Caco-2 (cell line): ENCODE results near the gene DPH3. TPM values are rescaled to one million over a fixed set of nuclear protein-coding genes. Genes with fewer than 3 reads are reported as not detected.

Experiments used
- BruUV-seq: library from RNA; stranded (reverse); fragments of 400-500 nt; replicated peaks from 2 replicates; lab custom pipeline; 2021; lab: Mats Ljungman, UMichigan
- CTCF ChIA-PET: fragments of 300-600 bp; sonication (Branson Sonifier 250); formaldehyde crosslinking; loops from one replicate; lab custom pipeline; 2022; ENCODE audit warnings: antibody characterized with exemption; lab: Charles Lee
- POLR2A ChIA-PET: fragments of 300-600 bp; sonication (Branson Sonifier 250); formaldehyde crosslinking; loops from one replicate; lab custom pipeline; 2022; ENCODE audit warnings: antibody characterized with exemption; lab: Charles Lee
- DNase-seq, 2 experiments: peaks; one replicate each; pipeline versions ENCODE4 v3.0.0 to v3.0.0-alpha.2; 2020 to 2022
- H3K27me3 ChIP-seq: replicated peaks from 2 replicates; pipeline ENCODE4 v1.6.0; 2011; ENCODE audit warnings: low read length; ENCODE audit not compliant: control insufficient read depth, insufficient read depth
- H3K36me3 ChIP-seq: 2 replicates; pipeline ENCODE4 v1.5.1; 2011; ENCODE audit warnings: low read length; ENCODE audit not compliant: control insufficient read depth, insufficient read depth
- H3K4me1 ChIP-seq: fragments of 250-450 bp; sonication (Bioruptor Pico); 2 replicates; pipeline ENCODE4 v1.5.1; 2020; ENCODE audit warnings: mild to moderate bottlenecking
- H3K4me3 ChIP-seq: 2 replicates; pipeline ENCODE4 v1.5.1; 2011; ENCODE audit warnings: low read depth, mild to moderate bottlenecking, control low read depth, low read length
- H3K9me3 ChIP-seq: fragments of 250-450 bp; sonication (Bioruptor Pico); 2 replicates; pipeline ENCODE4 v1.5.1; 2020; ENCODE audit warnings: mild to moderate bottlenecking, moderate library complexity
- H3K27ac Mint-ChIP-seq: one replicate; pipeline ENCODE4 v1.8.0; 2022; ENCODE audit warnings: mixed read lengths; ENCODE audit not compliant: unreplicated experiment
- H3K27me3 Mint-ChIP-seq: one replicate; pipeline ENCODE4 v1.8.0; 2022; ENCODE audit warnings: mixed read lengths; ENCODE audit not compliant: insufficient read depth, unreplicated experiment
- H3K36me3 Mint-ChIP-seq: one replicate; pipeline ENCODE4 v1.8.0; 2022; ENCODE audit warnings: mild to moderate bottlenecking, mixed read lengths; ENCODE audit not compliant: insufficient read depth, unreplicated experiment
- H3K4me1 Mint-ChIP-seq: one replicate; pipeline ENCODE4 v1.8.0; 2022; ENCODE audit warnings: low read depth, mixed read lengths; ENCODE audit not compliant: unreplicated experiment
- H3K4me3 Mint-ChIP-seq: one replicate; pipeline ENCODE4 v1.8.0; 2022; ENCODE audit warnings: mild to moderate bottlenecking, moderate library complexity, mixed read lengths; ENCODE audit not compliant: unreplicated experiment
- H3K9me3 Mint-ChIP-seq: one replicate; pipeline ENCODE4 v1.8.0; 2022; ENCODE audit warnings: mixed read lengths; ENCODE audit not compliant: unreplicated experiment
- intact Hi-C: fragments of 100-400 bp; cut with micrococcal nuclease; formaldehyde crosslinking; loops from one replicate; pipeline ENCODE4 v1.10.0; 2022; ENCODE audit not compliant: unreplicated experiment
- total RNA-seq: library from RNA; stranded (reverse); gene quantifications from 2 replicates; pipeline ENCODE4 v1.2.3, GENCODE V29; 2022
- TF ChIP-seq, protein P1 (sequence below), 2 experiments: fragments of 200-600 bp in 1 of 2; IDR thresholded peaks; 1 replicate in 1 of 2; 2 replicates in 1 of 2; pipeline versions ENCODE4 v1.5.1 to v1.8.0; 2011 to 2022; ENCODE audit warnings: antibody characterized with exemption in 1 of 2, control low read depth in 1 of 2, inconsistent platforms in 1 of 2, low read depth in 1 of 2, low read length in 1 of 2, mild to moderate bottlenecking in 1 of 2, moderate library complexity in 1 of 2; ENCODE audit not compliant: insufficient read depth in 1 of 2, severe bottlenecking in 1 of 2, unreplicated experiment in 1 of 2

Gene DPH3
- total RNA-seq, 1 experiment from 2014 or later, result 30.0 TPM

DNA sequence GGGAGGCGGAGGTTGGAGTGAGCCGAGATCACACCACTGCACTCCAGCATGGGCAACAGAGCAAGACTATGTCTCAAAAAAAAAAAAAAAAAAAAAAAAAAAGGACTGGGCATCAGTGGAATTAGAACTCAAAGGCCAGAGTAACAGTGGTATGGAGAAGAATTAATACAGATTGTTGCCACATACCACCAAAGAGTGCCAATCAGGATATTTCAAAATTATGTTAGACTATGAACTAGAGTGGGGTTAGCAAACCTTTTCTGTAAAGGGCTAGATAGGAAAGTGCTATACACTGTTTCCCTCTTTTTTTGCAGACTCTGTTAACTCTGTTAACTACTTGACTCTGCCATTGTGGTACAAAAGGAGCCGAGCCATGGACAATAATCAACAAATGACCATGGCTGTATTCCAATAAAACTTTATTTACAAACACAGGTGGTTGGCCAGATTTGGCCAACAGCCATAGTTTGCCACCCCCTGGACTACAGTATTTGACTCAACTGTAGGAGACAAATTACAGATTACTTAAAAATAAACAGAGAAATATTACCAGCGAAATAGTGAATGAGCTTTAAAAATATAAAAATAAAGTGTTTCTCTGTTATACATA lies 28.6 kb downstream of the DPH3 start:
- Mint-ChIP-seq H3K4me3 (no peak overlapping the region), H3K27me3 (peaks cover 4% of the 10 kb centered on the region), H3K9me3 (peaks cover 19% of the 10 kb centered on the region), H3K27ac (no peak overlapping the region), H3K36me3 (no peaks in the 10 kb centered on the region), H3K4me1 (no peaks in the 10 kb centered on the region)
- intact Hi-C loops, result no loop called here
- no peaks in the 10 kb centered on the region for H3K36me3 ChIP-seq
- ChIA-PET CTCF (no interaction called here), POLR2A (no interaction called here)
- no peak for DNase-seq
- no peaks in the 10 kb centered on the region for H3K9me3 ChIP-seq
- no peaks in the 10 kb centered on the region for H3K4me1 ChIP-seq
- no peak overlapping the region for H3K4me3 ChIP-seq
- TF ChIP-seq, protein P1, sequence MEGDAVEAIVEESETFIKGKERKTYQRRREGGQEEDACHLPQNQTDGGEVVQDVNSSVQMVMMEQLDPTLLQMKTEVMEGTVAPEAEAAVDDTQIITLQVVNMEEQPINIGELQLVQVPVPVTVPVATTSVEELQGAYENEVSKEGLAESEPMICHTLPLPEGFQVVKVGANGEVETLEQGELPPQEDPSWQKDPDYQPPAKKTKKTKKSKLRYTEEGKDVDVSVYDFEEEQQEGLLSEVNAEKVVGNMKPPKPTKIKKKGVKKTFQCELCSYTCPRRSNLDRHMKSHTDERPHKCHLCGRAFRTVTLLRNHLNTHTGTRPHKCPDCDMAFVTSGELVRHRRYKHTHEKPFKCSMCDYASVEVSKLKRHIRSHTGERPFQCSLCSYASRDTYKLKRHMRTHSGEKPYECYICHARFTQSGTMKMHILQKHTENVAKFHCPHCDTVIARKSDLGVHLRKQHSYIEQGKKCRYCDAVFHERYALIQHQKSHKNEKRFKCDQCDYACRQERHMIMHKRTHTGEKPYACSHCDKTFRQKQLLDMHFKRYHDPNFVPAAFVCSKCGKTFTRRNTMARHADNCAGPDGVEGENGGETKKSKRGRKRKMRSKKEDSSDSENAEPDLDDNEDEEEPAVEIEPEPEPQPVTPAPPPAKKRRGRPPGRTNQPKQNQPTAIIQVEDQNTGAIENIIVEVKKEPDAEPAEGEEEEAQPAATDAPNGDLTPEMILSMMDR (IDR thresholded peaks at IDR 0.05; ENCODE audit: insufficient read depth in 1 of 2, low read depth in 1 of 2, low read length in 1 of 2, severe bottlenecking in 1 of 2, unreplicated experiment in 1 of 2), result no peak
- no peaks in the 10 kb centered on the region for H3K27me3 ChIP-seq
- BruUV-seq, result no TSS peak

DNA sequence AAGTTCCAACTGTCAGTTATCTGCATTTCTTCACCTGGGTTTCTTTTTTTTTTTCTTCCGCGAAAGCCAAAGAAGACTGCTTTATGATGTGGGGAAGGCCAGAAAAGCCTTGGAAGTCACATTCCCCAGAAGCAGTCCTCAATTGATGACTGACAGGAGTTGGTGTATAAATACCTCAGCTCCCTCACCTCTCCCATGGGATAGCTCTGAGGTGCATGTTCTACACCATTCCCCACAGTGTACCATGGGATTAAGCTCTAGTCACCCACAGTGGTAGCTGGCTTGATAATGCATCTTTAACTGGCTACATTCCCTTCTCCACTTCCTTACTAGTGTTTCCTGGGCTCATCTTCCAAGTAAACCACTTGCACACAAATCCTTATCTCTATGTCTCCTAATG lies 30.5 kb downstream of the DPH3 start:
- no peak for DNase-seq
- Histone ChIP-seq H3K4me3 (no peak overlapping the region), H3K4me1 (no peaks in the 10 kb centered on the region), H3K36me3 (no peaks in the 10 kb centered on the region), H3K27me3 (no peaks in the 10 kb centered on the region), H3K9me3 (no peaks in the 10 kb centered on the region)
- H3K27ac Mint-ChIP-seq, result no peak overlapping the region
- CTCF ChIA-PET, result no interaction called here
- no peaks in the 10 kb centered on the region for H3K27me3 Mint-ChIP-seq
- H3K36me3 Mint-ChIP-seq, result no peaks in the 10 kb centered on the region
- H3K9me3 Mint-ChIP-seq, result peaks cover 19% of the 10 kb centered on the region
- intact Hi-C loops, result no loop called here
- no peak overlapping the region for H3K4me3 Mint-ChIP-seq
- POLR2A ChIA-PET, result interaction anchor here (0.6 kb wide), 1 partner anchor 13 kb away, joined by 3 read pairs; no protein-coding TSS in a partner anchor
- TF ChIP-seq, protein P1 (IDR thresholded peaks at IDR 0.05; ENCODE audit: insufficient read depth in 1 of 2, low read depth in 1 of 2, low read length in 1 of 2, severe bottlenecking in 1 of 2, unreplicated experiment in 1 of 2), result no peak
- H3K4me1 Mint-ChIP-seq, result no peaks in the 10 kb centered on the region
- BruUV-seq, result no TSS peak

DNA sequence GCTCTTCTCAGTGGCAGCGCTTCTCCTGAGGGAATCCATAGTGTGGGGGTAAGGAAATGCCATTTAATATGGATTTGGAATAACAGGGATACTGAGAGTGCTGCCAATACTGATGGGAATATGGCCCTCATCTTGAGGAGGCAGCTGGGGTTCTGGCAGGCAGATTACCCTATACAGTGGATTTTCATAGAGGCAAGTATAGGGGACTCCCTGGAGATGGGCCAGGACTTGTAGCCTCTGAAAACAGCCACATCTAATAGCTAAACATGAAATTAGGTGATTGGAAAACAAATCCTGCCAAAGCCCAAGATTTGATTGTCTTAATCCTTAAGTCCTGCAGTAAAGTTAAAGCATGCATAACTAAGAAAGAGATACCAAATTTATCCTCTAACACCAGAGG lies 30.9 kb downstream of the DPH3 start:
- H3K27ac Mint-ChIP-seq, result no peak overlapping the region
- no peaks in the 10 kb centered on the region for H3K9me3 ChIP-seq
- POLR2A ChIA-PET, result no interaction called here
- DNase-seq, result no peak
- no peaks in the 10 kb centered on the region for H3K4me1 Mint-ChIP-seq
- no TSS peak for BruUV-seq
- no peaks in the 10 kb centered on the region for H3K27me3 ChIP-seq
- H3K4me3 ChIP-seq, result no peak overlapping the region
- CTCF ChIA-PET, result no interaction called here
- no peak overlapping the region for H3K4me3 Mint-ChIP-seq
- H3K4me1 ChIP-seq, result no peaks in the 10 kb centered on the region
- intact Hi-C loops, result no loop called here
- no peaks in the 10 kb centered on the region for H3K36me3 ChIP-seq
- H3K27me3 Mint-ChIP-seq, result no peaks in the 10 kb centered on the region
- TF ChIP-seq, protein P1 (IDR thresholded peaks at IDR 0.05; ENCODE audit: insufficient read depth in 1 of 2, low read depth in 1 of 2, low read length in 1 of 2, severe bottlenecking in 1 of 2, unreplicated experiment in 1 of 2), result no peak
- no peaks in the 10 kb centered on the region for H3K36me3 Mint-ChIP-seq
- H3K9me3 Mint-ChIP-seq, result peaks cover 19% of the 10 kb centered on the region
